Mucosa of descending colon (tissue), 3 donors: ENCODE data around the gene THAP11. TPM values are rescaled to one million over a fixed set of nuclear protein-coding genes. Genes with fewer than 3 reads are reported as not detected.

Experiments used
- ATAC-seq: fragments of 200-7000 bp; cut with Tn5 transposase; one replicate; pipeline ENCODE4 v1.9.1; 2020; ENCODE audit warnings: mild to moderate bottlenecking, moderate library complexity
- DNase-seq, 3 donors: peaks; one replicate each; pipeline ENCODE4 v3.0.0-alpha.2; 2020
- H3K36me3 ChIP-seq: fragments of 200-600 bp; one replicate; pipeline ENCODE4 v1.8.0; 2021; ENCODE audit warnings: low read depth, mild to moderate bottlenecking
- H3K4me1 ChIP-seq: fragments of 200-600 bp; one replicate; pipeline ENCODE4 v1.8.0; 2021; ENCODE audit warnings: low read depth, mild to moderate bottlenecking
- H3K4me3 ChIP-seq: fragments of 200-600 bp; one replicate; pipeline ENCODE4 v1.8.0; 2021; ENCODE audit warnings: mild to moderate bottlenecking
- H3K9me3 ChIP-seq: fragments of 200-600 bp; one replicate; pipeline ENCODE4 v1.8.0; 2021; ENCODE audit warnings: mild to moderate bottlenecking
- CTCF ChIP-seq: fragments of 200-600 bp; IDR thresholded peaks from one replicate; pipeline ENCODE4 v1.8.0; 2022; ENCODE audit warnings: antibody characterized with exemption, mild to moderate bottlenecking
- intact Hi-C, 2 donors: fragments of 100-400 bp; cut with DNase I in 1 of 2; cut with micrococcal nuclease in 1 of 2; formaldehyde crosslinking; loops; one replicate each; pipeline versions ENCODE4 v1.11.0 to v1.11.1; 2022; cut with DNase I, micrococcal nuclease
- total RNA-seq, 3 donors: library from RNA; stranded (reverse); fragmentation: NEBNext Ultra II Directional in 2 of 3; extraction: Animal tissue kit (Norgen Biotek cat#: 25700) in 2 of 3; gene quantifications; one replicate each; pipeline versions ENCODE4 v1.2.1 to v1.2.4, GENCODE V29; 2021 to 2023
- donor health status: DM: no; HTN: no; CAD: no; lungs with moderate emphysema.
- donor health status: DM: no; HTN: no; CAD: no.
- donor health status: DM: no; HTN: yes; CAD: no.

The THAP11 gene
- total RNA-seq, 3 donors from 2014 or later = 18.1 to 43.3 (median 20.5) TPM

DNA sequence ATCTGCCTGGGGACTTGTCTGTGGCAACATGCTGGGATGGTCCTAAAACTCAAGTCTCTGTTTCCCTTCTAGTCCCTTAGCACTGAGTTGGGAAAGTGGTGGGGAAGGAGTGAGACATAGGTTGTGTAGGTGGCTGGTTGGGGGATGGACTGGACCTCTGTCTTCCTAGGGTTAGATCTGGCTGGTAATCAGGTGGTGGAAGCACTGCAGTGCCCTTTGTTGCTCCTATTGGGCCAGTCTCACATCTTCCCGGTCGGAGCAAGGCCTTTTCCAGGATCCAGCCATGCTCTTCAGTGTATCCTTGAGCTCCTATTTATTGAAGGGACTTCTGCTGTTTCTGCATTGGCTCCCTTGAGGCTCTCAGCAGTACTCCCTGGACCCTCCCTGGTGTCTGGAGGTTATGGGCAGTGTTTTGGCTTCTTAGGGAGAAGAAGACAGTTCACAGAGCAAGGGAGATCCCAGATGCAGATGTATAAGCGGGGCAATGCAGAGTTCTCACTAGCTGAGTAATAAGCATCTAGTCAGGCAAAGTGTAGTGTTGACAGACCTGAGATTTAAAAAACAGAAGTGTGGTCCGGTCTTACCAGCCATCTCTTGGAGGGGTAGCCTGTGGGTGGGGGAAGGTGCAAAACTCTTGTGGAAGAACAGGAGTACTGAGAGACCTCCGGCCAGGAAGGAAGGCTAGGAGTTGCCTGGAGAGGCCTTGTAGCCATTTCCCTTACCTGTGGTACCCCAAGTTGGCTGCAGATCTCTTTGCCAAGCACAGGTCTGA, 3.4 kb downstream of the THAP11 start:
- intact Hi-C loops = no loop called here
- H3K4me1 ChIP-seq = peaks cover 40% of the 10 kb centered on the region
- H3K4me3 ChIP-seq = no peak overlapping the region

DNA sequence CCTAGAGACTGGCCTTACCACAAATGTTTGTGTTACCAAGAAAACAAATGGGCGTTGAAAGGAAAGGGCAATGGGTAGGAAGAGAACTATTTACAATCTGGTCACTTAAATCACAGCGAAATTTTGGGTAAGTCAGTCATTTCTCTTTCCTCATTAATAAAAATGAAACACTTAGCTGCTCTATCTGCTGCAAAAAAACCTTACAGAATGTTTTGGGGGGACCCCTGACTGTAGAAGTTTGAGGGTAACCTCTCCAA, 3.9 kb downstream of the THAP11 start:
- peak overlapping the region; percentile 91 for H3K4me3 ChIP-seq
- ATAC-seq = no peak
- peaks cover 40% of the 10 kb centered on the region for H3K4me1 ChIP-seq
- H3K9me3 ChIP-seq = no peaks in the 10 kb centered on the region
- no peak for TF ChIP-seq CTCF
- intact Hi-C loops = no loop called here
- no peaks in the 10 kb centered on the region for H3K36me3 ChIP-seq
- DNase-seq = no peak

More for the DNA sequence above, 3.4 kb downstream of the THAP11 start:
- no peaks in the 10 kb centered on the region for H3K9me3 ChIP-seq
- no peak for TF ChIP-seq CTCF
- peak in 1 of 3 donors; percentile 26 for DNase-seq
- no peak for ATAC-seq
- H3K36me3 ChIP-seq = no peaks in the 10 kb centered on the region

DNA sequence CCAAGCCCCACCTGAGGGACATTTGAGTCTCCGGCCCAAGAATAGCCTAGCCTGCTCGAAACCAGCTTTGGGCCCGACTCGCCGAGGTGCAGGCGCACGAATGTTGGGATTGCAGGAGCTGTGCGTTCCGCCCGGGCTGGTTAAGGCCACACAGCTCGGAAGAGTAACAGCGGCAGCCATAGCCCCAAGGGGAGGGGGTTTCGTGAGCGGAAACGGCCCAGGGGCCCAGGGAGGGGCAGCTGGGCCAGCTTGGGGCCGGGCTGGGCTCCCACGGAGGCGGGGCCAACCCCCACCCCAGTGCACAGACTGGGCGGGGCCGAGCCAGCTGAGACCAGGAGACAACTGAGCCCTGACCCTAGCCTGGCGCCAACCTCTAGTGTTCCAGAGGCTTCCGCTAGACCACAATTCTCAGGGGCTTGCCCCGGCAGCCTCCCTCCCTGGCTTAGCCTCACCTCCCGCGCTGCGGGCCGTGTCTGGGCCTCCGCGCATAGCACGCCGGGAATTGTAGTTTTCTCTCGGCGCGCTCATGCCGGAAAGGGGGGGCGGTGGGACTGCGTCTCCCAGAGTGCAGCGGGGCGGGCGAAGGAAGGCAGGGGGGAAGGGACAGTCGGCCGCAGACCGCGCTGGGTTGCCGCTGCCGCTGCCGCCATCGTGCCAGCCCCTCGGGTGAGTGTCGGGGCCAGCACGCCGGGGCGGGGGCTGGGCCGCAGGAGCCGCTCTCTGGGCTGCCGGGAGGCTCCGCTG, 4.4 kb downstream of the THAP11 start, which contains the start of gene NUTF2:
Gene NUTF2, plus strand, starts transcription at position 614 of the 744 bp plus-strand sequence. CDS start 18,198 bp downstream, outside the sequence.
- TF ChIP-seq CTCF = no peak
- no peaks in the 10 kb centered on the region for H3K9me3 ChIP-seq
- intact Hi-C loops = no loop called here
- H3K36me3 ChIP-seq = no peaks in the 10 kb centered on the region
- ATAC-seq (peak; percentile 83), DNase-seq (peak; percentile 97 to 98 (median 98))
- H3K4me3 ChIP-seq = peak within 1 kb of the TSS; percentile 91
- H3K4me1 ChIP-seq = peaks cover 40% of the 10 kb centered on the region

GRCh38 chr16:67847064-67847861, 5.1 kb downstream of the THAP11 start, which contains the start of gene CENPT:
Gene CENPT, minus strand, starts transcription at chr16:67847693. Its CDS starts 13,834 bp downstream, at chr16:67833859.
- intact Hi-C loops = no loop called here
- DNase-seq (peak; percentile 52 to 78 (median 60)), ATAC-seq (peak; percentile 69)
- no peaks in the 10 kb centered on the region for H3K36me3 ChIP-seq
- H3K4me3 ChIP-seq = peak within 1 kb of the TSS; percentile 91
- TF ChIP-seq CTCF = no peak
- no peaks in the 10 kb centered on the region for H3K9me3 ChIP-seq
- peaks cover 40% of the 10 kb centered on the region for H3K4me1 ChIP-seq

GRCh38 chr16:67848118-67848517, 6.0 kb downstream of the THAP11 start:
- Histone ChIP-seq H3K36me3 (no peaks in the 10 kb centered on the region), H3K9me3 (no peaks in the 10 kb centered on the region), H3K4me1 (peaks cover 40% of the 10 kb centered on the region), H3K4me3 (no peak overlapping the region)
- intact Hi-C loops = no loop called here
- ATAC-seq (no peak), DNase-seq (no peak)
- TF ChIP-seq CTCF = no peak
